Psoas muscle (tissue), 8 donors: ENCODE measurements around the gene ADAMTS2. TPM values are rescaled to one million over a fixed set of nuclear protein-coding genes. Genes with fewer than 3 reads are reported as not detected.
A peak's percentile ranks its signal among the peaks of the same experiment; 100 is the strongest.

ENCODE experiments used
- ATAC-seq, 4 donors: fragments of 200-7000 bp; cut with Tn5 transposase; one replicate each; pipeline ENCODE4 v1.9.1; 2020; ENCODE audit warnings: moderate library complexity in 3 of 4, mild to moderate bottlenecking in 2 of 4
- DNase-seq, 2 donors: peaks; one replicate each; pipeline ENCODE4 v3.0.0-alpha.2; 2020
- H3K27ac ChIP-seq: fragments of 200-600 bp; one replicate; pipeline ENCODE4 v1.8.0; 2022
- H3K27me3 ChIP-seq, 3 donors: fragments of 200-600 bp in 1 of 3; one replicate each; pipeline versions ENCODE4 v1.6.1 to v1.8.0; 2013 to 2022; ENCODE audit warnings: low read length in 2 of 3, mild to moderate bottlenecking in 2 of 3, moderate library complexity in 1 of 3; ENCODE audit not compliant: insufficient read depth in 3 of 3
- H3K36me3 ChIP-seq, 2 donors: fragments of 200-600 bp in 1 of 2; one replicate each; pipeline versions ENCODE4 v1.6.1 to v1.8.0; 2013 to 2022; ENCODE audit warnings: low read depth in 1 of 2, mild to moderate bottlenecking in 1 of 2, moderate library complexity in 1 of 2; ENCODE audit not compliant: insufficient read depth in 1 of 2
- H3K4me1 ChIP-seq: fragments of 200-600 bp; one replicate; pipeline ENCODE4 v1.8.0; 2022
- H3K4me3 ChIP-seq: fragments of 200-600 bp; one replicate; pipeline ENCODE4 v1.8.0; 2022; ENCODE audit warnings: mild to moderate bottlenecking
- H3K9me3 ChIP-seq: fragments of 200-600 bp; one replicate; pipeline ENCODE4 v1.8.0; 2022
- CTCF ChIP-seq: fragments of 200-600 bp; IDR thresholded peaks from one replicate; pipeline ENCODE4 v1.8.0; 2022; ENCODE audit warnings: antibody characterized with exemption
- WGBS, 3 donors: extraction: QIAGEN DNeasy Blood & Tissue Kit; methylation state at CpG; one replicate each; pipeline versions ENCODE4 v1.1.6 to v1.1.7; 2013; 5-methylcytosine and 5-hydroxymethylcytosine counted together
- intact Hi-C, 2 donors: fragments of 100-400 bp; cut with DNase I; formaldehyde crosslinking; loops; one replicate each; pipeline versions ENCODE4 v1.11.0 to v1.14.2; 2022
- polyA plus RNA-seq, 3 donors: library from polyadenylated mRNA; stranded (reverse); fragments of 200-250 nt; gene quantifications; one replicate each; pipeline ENCODE4 v1.2.3, GENCODE V29; 2013
- total RNA-seq, 4 donors: library from RNA; stranded (reverse); fragmentation: NEBNext Ultra II Directional in 2 of 4; extraction: Animal tissue kit (Norgen Biotek cat#: 25700) in 2 of 4; gene quantifications; one replicate each; pipeline versions ENCODE4 v1.2.1 to v1.2.4, GENCODE V29; 2021 to 2023
- donor health status: healthy with polysubstance abuse.
- donor health status: DM: no; HTN: no; CAD: no; lungs with moderate emphysema.
- donor health status: Bipolar disorder and iron deficiency.
- donor health status: healthy.
- donor health status: DM: yes; HTN: yes; CAD: no.
- donor health status: DM: no; HTN: no; CAD: no.
- donor health status: DM: no; HTN: no; CAD: no.
- donor health status: DM: yes; HTN: yes; CAD: no.

ADAMTS2 gene
- total and polyA plus RNA-seq, 7 donors: 0.83 to 3.7 (median 2.0) TPM

GRCh38 chr5:179343719-179344430, 1.4 kb downstream of the ADAMTS2 start:
- no peak overlapping the region for H3K27ac ChIP-seq
- 4% methylated on average over 53 to 63 of the region's 63 CpGs for WGBS, 3 donors
- peak overlapping the region; percentile 73 for H3K4me3 ChIP-seq
- H3K36me3 ChIP-seq: no peaks in the 10 kb centered on the region
- TF ChIP-seq CTCF: peak; percentile 34
- peak; percentile 49 to 81 (median 66) for ATAC-seq
- intact Hi-C loops: loop anchor here in 1 of 2 donors (5.0 to 10.0 kb wide), 2 partner anchors 151 to 177 kb away; no protein-coding TSS in a partner anchor
- peaks cover 0 to 45% (median 5%) of the 10 kb centered on the region in 3 donors for H3K27me3 ChIP-seq
- H3K9me3 ChIP-seq: no peaks in the 10 kb centered on the region
- peaks cover 6% of the 10 kb centered on the region for H3K4me1 ChIP-seq
- peak in 1 of 2 donors; percentile 52 for DNase-seq

- Histone ChIP-seq H3K4me1 (peaks cover 6% of the 10 kb centered on the region), H3K36me3 (no peaks in the 10 kb centered on the region), H3K9me3 (no peaks in the 10 kb centered on the region), H3K4me3 (peak overlapping the region; percentile 73), H3K27ac (no peak overlapping the region), H3K27me3 (peaks cover 0 to 42% (median 5%) of the 10 kb centered on the region in 3 donors)
- DNase-seq (no peak), ATAC-seq (no peak)
- TF ChIP-seq CTCF: no peak
- 40 to 45% (median 43%) methylated on average over 20 of the region's 20 CpGs for WGBS, 3 donors
- intact Hi-C loops: loop anchor here in 1 of 2 donors (5.0 to 10.0 kb wide), 2 partner anchors 152 to 176 kb away; no protein-coding TSS in a partner anchor
These were observed 2.1 kb downstream of the ADAMTS2 start for GRCh38 chr5:179343021-179343718.

DNA sequence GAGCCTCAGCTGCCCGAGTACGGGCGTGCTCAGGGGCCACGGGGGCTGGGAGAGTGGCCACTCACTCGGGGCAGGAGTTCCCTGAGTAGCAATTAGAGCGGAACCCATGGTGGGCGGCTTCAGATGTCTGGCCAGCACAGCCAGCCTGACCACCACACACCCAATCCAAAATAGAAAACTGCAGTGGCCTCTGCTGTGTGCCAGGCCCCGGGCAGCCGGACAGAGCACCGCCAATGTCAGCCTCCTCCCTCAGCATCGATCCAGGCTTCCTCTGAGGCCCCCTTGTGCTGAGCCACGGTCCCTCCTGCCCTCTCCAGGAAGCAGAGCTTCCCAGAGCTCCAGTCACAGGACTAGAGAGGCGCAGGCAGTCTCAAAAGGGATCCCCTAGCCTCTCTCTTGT, 2.7 kb downstream of the ADAMTS2 start:
- ATAC-seq: no peak
- peaks cover 0 to 42% (median 5%) of the 10 kb centered on the region in 3 donors for H3K27me3 ChIP-seq
- peak overlapping the region; percentile 73 for H3K4me3 ChIP-seq
- peak in 1 of 2 donors; percentile 33 for DNase-seq
- H3K27ac ChIP-seq: no peak overlapping the region
- 31 to 48% (median 35%) methylated on average over 13 of the region's 13 CpGs for WGBS, 3 donors
- H3K36me3 ChIP-seq: no peaks in the 10 kb centered on the region
- TF ChIP-seq CTCF: no peak
- intact Hi-C loops: loop anchor here in 1 of 2 donors (5.0 to 10.0 kb wide), 2 partner anchors 152 to 175 kb away; no protein-coding TSS in a partner anchor
- no peaks in the 10 kb centered on the region for H3K9me3 ChIP-seq
- peaks cover 6% of the 10 kb centered on the region for H3K4me1 ChIP-seq

- peaks cover 6% of the 10 kb centered on the region for H3K4me1 ChIP-seq
- H3K9me3 ChIP-seq: no peaks in the 10 kb centered on the region
- DNase-seq (no peak), ATAC-seq (no peak)
- peaks cover 0 to 34% (median 5%) of the 10 kb centered on the region in 3 donors for H3K27me3 ChIP-seq
- H3K36me3 ChIP-seq: no peaks in the 10 kb centered on the region
- H3K27ac ChIP-seq: no peak overlapping the region
- intact Hi-C loops: loop anchor here in 1 of 2 donors (5.0 to 10.0 kb wide), 2 partner anchors 154 to 173 kb away; no protein-coding TSS in a partner anchor
- no peak overlapping the region for H3K4me3 ChIP-seq
- 93 to 95% (median 94%) methylated on average over 8 of the region's 8 CpGs for WGBS, 3 donors
- TF ChIP-seq CTCF: no peak
These were observed 4.8 kb downstream of the ADAMTS2 start for GRCh38 chr5:179340465-179340864.
